DMS153 treated with DMSO at 0.1 percent for 48 hours (cell line): ENCODE results near the gene SLC15A4.
"Not testable (repeated sequence)": the region's sequence is repeated elsewhere in the genome, so short reads cannot be mapped to it uniquely, and the experiment has no call there.

Experiments used
- DNase-seq: peaks from one replicate; lab custom pipeline; 2025; ENCODE audit not compliant: unreplicated experiment; lab: John Stamatoyannopoulos, UW

SLC15A4 gene

GRCh38 chr12:128844031-128844635, 20.4 kb upstream of the SLC15A4 start:
- DNase-seq: no peak

- no peak for DNase-seq
Observed at GRCh38 chr12:128843538-128843937, 19.8 kb upstream of the SLC15A4 start.

- no peak for DNase-seq
Observed at GRCh38 chr12:128842579-128842978, 18.8 kb upstream of the SLC15A4 start.

GRCh38 chr12:128840862-128841468, 17.2 kb upstream of the SLC15A4 start:
- no peak for DNase-seq

- not testable (repeated sequence) for DNase-seq
Observed at GRCh38 chr12:128839885-128840284, 16.1 kb upstream of the SLC15A4 start.

GRCh38 chr12:128833418-128833817, 9.7 kb upstream of the SLC15A4 start:
- no peak for DNase-seq

GRCh38 chr12:128830505-128830893, 6.7 kb upstream of the SLC15A4 start:
- DNase-seq: no peak

- no peak for DNase-seq
Observed at GRCh38 chr12:128829861-128830504, 6.2 kb upstream of the SLC15A4 start.

- no peak for DNase-seq
Observed at GRCh38 chr12:128827724-128828123, 4.0 kb upstream of the SLC15A4 start.

GRCh38 chr12:128825835-128826234, 2.1 kb upstream of the SLC15A4 start:
- DNase-seq: no peak

- no peak for DNase-seq
Observed at GRCh38 chr12:128823216-128823915, 392 bp downstream of the SLC15A4 start.

GRCh38 chr12:128820723-128821432, 2.9 kb downstream of the SLC15A4 start:
- no peak for DNase-seq

GRCh38 chr12:128820253-128820652, 3.5 kb downstream of the SLC15A4 start:
- DNase-seq: no peak

GRCh38 chr12:128819293-128820144, 4.2 kb downstream of the SLC15A4 start:
- no peak for DNase-seq

GRCh38 chr12:128818065-128819022, 5.4 kb downstream of the SLC15A4 start:
- no peak for DNase-seq

GRCh38 chr12:128817111-128818015, 6.4 kb downstream of the SLC15A4 start:
- DNase-seq: no peak

- DNase-seq: no peak
Observed at GRCh38 chr12:128816643-128816920, 7.2 kb downstream of the SLC15A4 start.
